ENCODE data around the gene KCTD2. TPM values are rescaled to one million over a fixed set of nuclear protein-coding genes. Genes with fewer than 3 reads are reported as not detected.
A peak's percentile ranks its signal among the peaks of the same experiment; 100 is the strongest.

Gene KCTD2
- total and polyA plus RNA-seq, 9 of the 15 experiments (the other 6 are each of a cell fraction or from before 2014, with no cell fraction given): 1.7 to 32.9 (median 15.8) TPM

DNA sequence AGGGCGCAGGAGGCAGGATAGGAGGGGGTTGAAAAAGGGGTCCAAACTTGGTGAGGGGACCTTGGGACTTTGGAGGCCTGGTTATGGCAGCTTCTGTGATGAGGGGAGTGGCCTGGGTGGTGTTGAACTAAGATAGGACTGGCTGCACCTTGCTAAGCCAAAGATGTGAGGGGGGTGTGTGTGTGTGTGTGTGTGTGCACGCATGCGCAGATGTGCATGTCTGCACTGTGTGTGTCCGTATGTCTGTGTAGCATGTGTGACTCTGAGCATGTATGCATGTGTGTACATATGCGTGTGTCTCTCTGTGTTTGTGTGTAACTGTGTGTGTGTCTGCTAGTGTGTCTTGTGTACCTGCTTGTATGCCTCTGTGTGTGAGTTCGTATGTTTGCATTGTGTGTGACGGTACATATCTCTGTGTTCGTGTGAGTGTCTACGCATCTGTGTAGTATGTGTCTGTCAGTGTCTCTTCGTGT is 44.9 kb downstream of the KCTD2 start (continued):
- TF ChIP-seq ZNF431 (CRISPR knock-in tag; IDR thresholded peaks at IDR 0.05): no peak
- TF ChIP-seq HSF4 (CRISPR knock-in tag; IDR thresholded peaks at IDR 0.05; ENCODE audit: borderline replicate concordance): no peak
- 0 out of 2 replicates have a peak, but pooled peaks have one; percentile 13 for TF ChIP-seq ZBTB7A (IDR thresholded peaks at IDR 0.05; ENCODE audit: borderline replicate concordance, control insufficient read depth, low read depth, low read length)
- TF ChIP-seq MAFK (IDR thresholded peaks at IDR 0.05; ENCODE audit: low read length): no peak
- no peak; the same call in 1 of the 2 replicates for TF ChIP-seq NFIC (IDR thresholded peaks at IDR 0.05)
- peak; percentile 45; the same call in 1 of the 2 replicates for TF ChIP-seq TCF3 (CRISPR knock-in tag; IDR thresholded peaks at IDR 0.05)
- TF ChIP-seq NFE2 (IDR thresholded peaks at IDR 0.05; ENCODE audit: low read depth): no peak
- TF ChIP-seq, protein P1, sequence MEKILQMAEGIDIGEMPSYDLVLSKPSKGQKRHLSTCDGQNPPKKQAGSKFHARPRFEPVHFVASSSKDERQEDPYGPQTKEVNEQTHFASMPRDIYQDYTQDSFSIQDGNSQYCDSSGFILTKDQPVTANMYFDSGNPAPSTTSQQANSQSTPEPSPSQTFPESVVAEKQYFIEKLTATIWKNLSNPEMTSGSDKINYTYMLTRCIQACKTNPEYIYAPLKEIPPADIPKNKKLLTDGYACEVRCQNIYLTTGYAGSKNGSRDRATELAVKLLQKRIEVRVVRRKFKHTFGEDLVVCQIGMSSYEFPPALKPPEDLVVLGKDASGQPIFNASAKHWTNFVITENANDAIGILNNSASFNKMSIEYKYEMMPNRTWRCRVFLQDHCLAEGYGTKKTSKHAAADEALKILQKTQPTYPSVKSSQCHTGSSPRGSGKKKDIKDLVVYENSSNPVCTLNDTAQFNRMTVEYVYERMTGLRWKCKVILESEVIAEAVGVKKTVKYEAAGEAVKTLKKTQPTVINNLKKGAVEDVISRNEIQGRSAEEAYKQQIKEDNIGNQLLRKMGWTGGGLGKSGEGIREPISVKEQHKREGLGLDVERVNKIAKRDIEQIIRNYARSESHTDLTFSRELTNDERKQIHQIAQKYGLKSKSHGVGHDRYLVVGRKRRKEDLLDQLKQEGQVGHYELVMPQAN (IDR thresholded peaks at IDR 0.05; ENCODE audit: borderline replicate concordance): peak; percentile 41
- TF ChIP-seq ZNF143 (CRISPR knock-in tag; IDR thresholded peaks at IDR 0.05): peak; percentile 40; the same call in 1 of the 2 replicates
- no peak; the same call in 1 of the 2 replicates for TF ChIP-seq TAL1 (IDR thresholded peaks at IDR 0.05)
- TF ChIP-seq HDGF (IDR thresholded peaks at IDR 0.05): peak; percentile 91
- TF ChIP-seq ELF4 (CRISPR knock-in tag; IDR thresholded peaks at IDR 0.05): peak; percentile 50; the same call in 1 of the 2 replicates
- TF ChIP-seq FOXP1 (CRISPR knock-in tag; IDR thresholded peaks at IDR 0.05): peak; percentile 50; the same call in 1 of the 2 replicates
- TF ChIP-seq ZNF12 (CRISPR knock-in tag; IDR thresholded peaks at IDR 0.05): no peak
- TF ChIP-seq KDM1A (IDR thresholded peaks at IDR 0.05): no peak
- no peak for TF ChIP-seq ZKSCAN8 (CRISPR knock-in tag; IDR thresholded peaks at IDR 0.05)
- TF ChIP-seq, protein P2, sequence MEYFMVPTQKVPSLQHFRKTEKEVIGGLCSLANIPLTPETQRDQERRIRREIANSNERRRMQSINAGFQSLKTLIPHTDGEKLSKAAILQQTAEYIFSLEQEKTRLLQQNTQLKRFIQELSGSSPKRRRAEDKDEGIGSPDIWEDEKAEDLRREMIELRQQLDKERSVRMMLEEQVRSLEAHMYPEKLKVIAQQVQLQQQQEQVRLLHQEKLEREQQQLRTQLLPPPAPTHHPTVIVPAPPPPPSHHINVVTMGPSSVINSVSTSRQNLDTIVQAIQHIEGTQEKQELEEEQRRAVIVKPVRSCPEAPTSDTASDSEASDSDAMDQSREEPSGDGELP (CRISPR knock-in tag; IDR thresholded peaks at IDR 0.05; ENCODE audit: borderline replicate concordance): no peak
- TF ChIP-seq, protein P3, sequence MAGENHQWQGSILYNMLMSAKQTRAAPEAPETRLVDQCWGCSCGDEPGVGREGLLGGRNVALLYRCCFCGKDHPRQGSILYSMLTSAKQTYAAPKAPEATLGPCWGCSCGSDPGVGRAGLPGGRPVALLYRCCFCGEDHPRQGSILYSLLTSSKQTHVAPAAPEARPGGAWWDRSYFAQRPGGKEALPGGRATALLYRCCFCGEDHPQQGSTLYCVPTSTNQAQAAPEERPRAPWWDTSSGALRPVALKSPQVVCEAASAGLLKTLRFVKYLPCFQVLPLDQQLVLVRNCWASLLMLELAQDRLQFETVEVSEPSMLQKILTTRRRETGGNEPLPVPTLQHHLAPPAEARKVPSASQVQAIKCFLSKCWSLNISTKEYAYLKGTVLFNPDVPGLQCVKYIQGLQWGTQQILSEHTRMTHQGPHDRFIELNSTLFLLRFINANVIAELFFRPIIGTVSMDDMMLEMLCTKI (IDR thresholded peaks at IDR 0.05; ENCODE audit: partially characterized antibody): no peak
- no peak for TF ChIP-seq FOXJ3 (CRISPR knock-in tag; IDR thresholded peaks at IDR 0.05)
- no peak for TF ChIP-seq KLF6 (CRISPR knock-in tag; IDR thresholded peaks at IDR 0.05; ENCODE audit: borderline replicate concordance)
- TF ChIP-seq, protein P4, sequence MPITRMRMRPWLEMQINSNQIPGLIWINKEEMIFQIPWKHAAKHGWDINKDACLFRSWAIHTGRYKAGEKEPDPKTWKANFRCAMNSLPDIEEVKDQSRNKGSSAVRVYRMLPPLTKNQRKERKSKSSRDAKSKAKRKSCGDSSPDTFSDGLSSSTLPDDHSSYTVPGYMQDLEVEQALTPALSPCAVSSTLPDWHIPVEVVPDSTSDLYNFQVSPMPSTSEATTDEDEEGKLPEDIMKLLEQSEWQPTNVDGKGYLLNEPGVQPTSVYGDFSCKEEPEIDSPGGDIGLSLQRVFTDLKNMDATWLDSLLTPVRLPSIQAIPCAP (CRISPR knock-in tag; IDR thresholded peaks at IDR 0.05; ENCODE audit: borderline replicate concordance): no peak
- TF ChIP-seq SMARCA4 (IDR thresholded peaks at IDR 0.05): peak; percentile 22; the same call in 1 of the 2 replicates
- TF ChIP-seq CBFB (CRISPR knock-in tag; IDR thresholded peaks at IDR 0.05): no peak
- no peak for TF ChIP-seq CBX2 (IDR thresholded peaks at IDR 0.05; ENCODE audit: insufficient read depth, low read length, poor library complexity, severe bottlenecking)
- no peak for TF ChIP-seq HDAC3 (IDR thresholded peaks at IDR 0.05; ENCODE audit: borderline replicate concordance, partially characterized antibody)
- no peak for TF ChIP-seq MTA1 (IDR thresholded peaks at IDR 0.05; ENCODE audit: borderline replicate concordance)
